MCF 10A (cell line): ENCODE data around the gene LHX2. TPM values are rescaled to one million over a fixed set of nuclear protein-coding genes. Genes with fewer than 3 reads are reported as not detected.

Source experiments
- BruUV-seq: library from RNA; stranded (reverse); fragments of 400-500 nt; replicated peaks from 2 replicates; lab custom pipeline; 2021; lab: Mats Ljungman, UMichigan
- CTCF ChIA-PET: fragments of 300-600 bp; sonication (Branson Sonifier 250); formaldehyde crosslinking; extraction: SDS; loops from one replicate; lab custom pipeline; 2021; ENCODE audit warnings: antibody characterized with exemption, inconsistent platforms; lab: Yijun Ruan, JAX
- POLR2A ChIA-PET: fragments of 300-600, 350-650 bp; sonication (Branson Sonifier 250); formaldehyde crosslinking; extraction: SDS; loops from one replicate; lab custom pipeline; 2020; ENCODE audit warnings: antibody characterized with exemption, inconsistent platforms; lab: Yijun Ruan, JAX
- DNase-seq: peaks from one replicate; pipeline ENCODE4 v3.0.0-alpha.2; 2018; ENCODE audit not compliant: unreplicated experiment
- H3K27ac Mint-ChIP-seq: one replicate; pipeline ENCODE4 v1.8.0; 2022; ENCODE audit warnings: mild to moderate bottlenecking, low read depth, mixed read lengths; ENCODE audit not compliant: unreplicated experiment
- H3K27me3 Mint-ChIP-seq: one replicate; pipeline ENCODE4 v1.8.0; 2022; ENCODE audit warnings: mixed read lengths; ENCODE audit not compliant: insufficient read depth, unreplicated experiment
- H3K36me3 Mint-ChIP-seq: one replicate; pipeline ENCODE4 v1.8.0; 2022; ENCODE audit warnings: mild to moderate bottlenecking, moderate library complexity, mixed read lengths; ENCODE audit not compliant: insufficient read depth, unreplicated experiment
- H3K4me1 Mint-ChIP-seq: one replicate; pipeline ENCODE4 v1.8.0; 2022; ENCODE audit warnings: mixed read lengths; ENCODE audit not compliant: insufficient read depth, unreplicated experiment
- H3K4me3 Mint-ChIP-seq: one replicate; pipeline ENCODE4 v1.8.0; 2022; ENCODE audit warnings: mild to moderate bottlenecking, moderate library complexity, mixed read lengths; ENCODE audit not compliant: unreplicated experiment
- H3K9me3 Mint-ChIP-seq: one replicate; pipeline ENCODE4 v1.8.0; 2022; ENCODE audit warnings: mixed read lengths; ENCODE audit not compliant: unreplicated experiment
- CTCF ChIP-seq: fragments of 200-600 bp; IDR thresholded peaks from one replicate; pipeline ENCODE4 v1.8.0; 2022; ENCODE audit warnings: antibody characterized with exemption, mild to moderate bottlenecking; ENCODE audit not compliant: unreplicated experiment
- intact Hi-C: fragments of 100-400 bp; cut with micrococcal nuclease; formaldehyde crosslinking; loops from 2 replicates; pipeline ENCODE4 v1.14.1; 2022
- total RNA-seq: library from RNA; stranded (reverse); gene quantifications from 2 replicates; pipeline ENCODE4 v1.2.3, GENCODE V29; 2022

LHX2 gene
- total RNA-seq, 1 experiment from 2014 or later: 0.63 TPM

GRCh38 chr9:124035001-124035650 is 23.6 kb downstream of the LHX2 start:
- POLR2A ChIA-PET: no interaction called here

GRCh38 chr9:124036578-124036977 is 25.0 kb downstream of the LHX2 start:
- H3K4me1 Mint-ChIP-seq: peaks cover 4% of the 10 kb centered on the region
- BruUV-seq: no TSS peak

More at GRCh38 chr9:124035001-124035650, 23.6 kb downstream of the LHX2 start:
- no peak overlapping the region for H3K27ac Mint-ChIP-seq
- H3K27me3 Mint-ChIP-seq: peaks cover 30% of the 10 kb centered on the region
- no peak overlapping the region for H3K4me3 Mint-ChIP-seq
- H3K9me3 Mint-ChIP-seq: no peaks in the 10 kb centered on the region
- TF ChIP-seq CTCF: no peak
- intact Hi-C loops: no loop called here
- peaks cover 6% of the 10 kb centered on the region for H3K36me3 Mint-ChIP-seq
- no peaks in the 10 kb centered on the region for H3K4me1 Mint-ChIP-seq
- DNase-seq: no peak
- no TSS peak for BruUV-seq
- CTCF ChIA-PET: interaction anchor here (0.6 kb wide), 1 partner anchor 315 kb away, joined by 4 read pairs; no protein-coding TSS in a partner anchor

GRCh38 chr9:124037790-124038189 is 26.2 kb downstream of the LHX2 start:
- ChIA-PET CTCF (interaction anchor here (0.7 to 0.9 kb wide), 2 partner anchors 368 to 1168 kb away, joined by 3 read pairs; no protein-coding TSS in a partner anchor), POLR2A (no interaction called here)
- BruUV-seq: no TSS peak
- Mint-ChIP-seq H3K36me3 (no peaks in the 10 kb centered on the region), H3K27ac (no peak overlapping the region), H3K4me1 (peaks cover 7% of the 10 kb centered on the region), H3K27me3 (peaks cover 40% of the 10 kb centered on the region), H3K4me3 (no peak overlapping the region), H3K9me3 (no peaks in the 10 kb centered on the region)
- TF ChIP-seq CTCF: no peak
- intact Hi-C loops: no loop called here
- DNase-seq: no peak

More at GRCh38 chr9:124036578-124036977, 25.0 kb downstream of the LHX2 start:
- POLR2A ChIA-PET: no interaction called here
- Mint-ChIP-seq H3K4me3 (no peak overlapping the region), H3K27me3 (peaks cover 35% of the 10 kb centered on the region), H3K9me3 (no peaks in the 10 kb centered on the region), H3K27ac (no peak overlapping the region), H3K36me3 (no peaks in the 10 kb centered on the region)
- CTCF ChIA-PET: no interaction called here
- TF ChIP-seq CTCF: no peak
- intact Hi-C loops: no loop called here
- DNase-seq: no peak

- no peak for TF ChIP-seq CTCF
- Mint-ChIP-seq H3K9me3 (no peaks in the 10 kb centered on the region), H3K27me3 (peaks cover 40% of the 10 kb centered on the region), H3K27ac (no peak overlapping the region), H3K4me3 (no peak overlapping the region), H3K4me1 (peaks cover 7% of the 10 kb centered on the region), H3K36me3 (no peaks in the 10 kb centered on the region)
- no peak for DNase-seq
- intact Hi-C loops: no loop called here
- ChIA-PET CTCF (interaction anchor here (0.8 to 0.9 kb wide), 2 partner anchors 13 to 368 kb away, joined by 3 to 10 read pairs; no protein-coding TSS in a partner anchor), POLR2A (no interaction called here)
- BruUV-seq: no TSS peak
Observed at GRCh38 chr9:124038239-124038638, 26.7 kb downstream of the LHX2 start.
